ENCODE results near the gene SEMA6D. TPM values are rescaled to one million over a fixed set of nuclear protein-coding genes. Genes with fewer than 3 reads are reported as not detected.

SEMA6D gene
- total RNA-seq, 1 experiment from 2014 or later: 1.3 TPM

DNA sequence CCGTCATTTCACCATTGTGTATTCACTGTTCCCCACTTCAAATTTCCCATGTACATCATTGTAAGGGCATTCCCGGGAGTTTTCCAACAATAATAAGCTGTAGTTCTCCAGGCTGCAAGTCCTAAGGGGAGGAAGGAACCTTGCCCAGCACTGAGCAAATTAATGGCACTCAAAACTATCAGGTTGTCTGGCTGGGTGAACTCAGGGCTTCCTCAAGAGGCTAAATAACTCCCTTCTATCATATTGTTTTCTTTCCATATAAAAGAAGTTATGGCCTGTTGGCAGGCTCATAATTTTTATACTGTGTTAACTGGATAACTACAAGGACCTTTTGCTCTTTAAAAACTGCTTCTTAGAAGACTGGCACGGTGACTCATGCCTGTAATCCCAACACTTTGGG, 71.4 kb downstream of the SEMA6D start:
- no peak for DNase-seq (ENCODE audit: low read depth)

DNA sequence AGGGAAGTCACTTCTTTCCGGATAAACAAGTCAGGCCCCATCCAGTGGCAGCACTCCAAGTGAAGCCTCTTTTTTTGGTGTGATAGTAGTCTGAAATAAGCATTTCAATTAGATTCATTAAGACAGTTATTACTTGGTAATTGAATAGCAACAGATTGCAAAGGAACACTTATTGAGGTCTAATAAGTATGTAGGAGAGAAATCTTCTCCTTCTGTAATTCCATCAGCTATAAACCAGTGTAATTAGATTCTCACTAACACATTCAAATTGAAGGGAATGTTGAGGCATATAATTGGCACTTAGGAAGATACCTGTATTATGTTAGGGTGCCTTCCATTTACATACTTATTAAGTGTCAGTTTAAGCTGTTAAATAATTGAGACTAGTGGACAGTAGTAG, 73.9 kb downstream of the SEMA6D start:
- no peak for DNase-seq (ENCODE audit: low read depth)

DNA sequence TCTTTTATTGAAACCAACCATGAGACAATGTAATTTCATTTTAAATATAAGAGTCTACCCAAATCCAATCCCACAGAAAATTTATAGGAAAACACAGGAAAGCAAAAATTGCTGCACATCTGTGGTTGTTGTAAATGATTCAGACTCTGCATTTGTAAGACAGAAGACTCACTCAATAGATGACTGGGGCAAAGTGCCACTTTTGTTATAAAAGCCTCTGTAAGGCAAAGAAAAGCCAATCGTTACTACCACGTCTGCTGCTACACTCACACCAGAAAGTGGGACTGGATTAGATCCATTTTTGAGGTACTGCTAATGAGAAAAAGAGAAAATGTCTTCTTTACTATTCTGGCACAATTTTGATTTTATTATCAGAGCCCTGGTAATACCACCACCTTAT, 74.9 kb downstream of the SEMA6D start:
- no peak for DNase-seq (ENCODE audit: low read depth)

DNA sequence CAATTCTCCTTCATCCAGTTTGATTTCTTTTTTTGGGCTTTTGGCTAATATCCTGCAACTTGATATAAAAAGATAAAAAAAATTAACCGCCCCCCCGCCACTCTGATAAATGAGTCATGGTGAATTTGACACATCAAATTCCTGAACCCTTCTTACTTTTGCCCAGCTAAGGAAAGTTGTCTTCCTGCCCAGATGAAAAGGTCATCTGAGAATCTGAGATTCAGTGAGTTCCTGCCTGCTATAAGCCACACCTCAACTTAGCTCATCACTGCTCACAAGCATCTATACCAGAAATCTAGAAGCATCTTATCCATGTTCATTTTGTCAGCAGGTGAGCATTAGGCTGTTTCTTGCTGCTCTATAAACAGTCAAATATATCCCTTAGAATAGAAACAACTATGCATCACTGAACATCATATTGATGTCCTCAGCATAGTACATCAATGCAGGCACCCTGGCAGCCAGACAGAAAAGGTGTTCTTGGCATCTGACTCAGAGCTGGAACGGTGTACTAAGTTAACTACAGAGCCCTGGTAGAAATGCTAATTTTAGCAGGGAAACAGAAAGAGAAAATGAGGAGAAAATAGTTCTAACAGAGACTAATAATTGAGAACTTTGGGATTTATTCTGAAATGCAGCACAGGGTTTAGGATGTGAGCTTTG, 77.1 kb downstream of the SEMA6D start:
- peak; percentile 34 for DNase-seq (ENCODE audit: low read depth)

DNA sequence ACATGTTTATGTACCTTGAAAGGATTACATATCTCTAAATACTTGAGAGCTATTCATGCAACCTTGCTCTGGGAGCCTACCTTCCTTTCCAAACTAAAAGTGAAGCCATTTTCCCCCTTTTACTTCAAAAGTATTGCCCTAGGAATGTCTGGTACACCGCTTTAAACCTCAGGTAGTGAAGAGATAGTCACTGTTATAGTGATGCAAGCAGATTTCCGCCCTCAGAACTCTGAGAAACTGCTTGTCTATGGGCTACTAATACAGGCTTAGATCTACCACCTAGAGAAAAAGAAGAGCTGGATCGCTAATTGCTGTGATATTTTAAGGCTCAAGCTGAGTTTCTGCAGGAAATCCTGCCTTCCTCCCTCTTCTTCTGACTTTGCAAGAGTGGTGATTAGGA, 78.6 kb downstream of the SEMA6D start:
- DNase-seq (ENCODE audit: low read depth): no peak

DNA sequence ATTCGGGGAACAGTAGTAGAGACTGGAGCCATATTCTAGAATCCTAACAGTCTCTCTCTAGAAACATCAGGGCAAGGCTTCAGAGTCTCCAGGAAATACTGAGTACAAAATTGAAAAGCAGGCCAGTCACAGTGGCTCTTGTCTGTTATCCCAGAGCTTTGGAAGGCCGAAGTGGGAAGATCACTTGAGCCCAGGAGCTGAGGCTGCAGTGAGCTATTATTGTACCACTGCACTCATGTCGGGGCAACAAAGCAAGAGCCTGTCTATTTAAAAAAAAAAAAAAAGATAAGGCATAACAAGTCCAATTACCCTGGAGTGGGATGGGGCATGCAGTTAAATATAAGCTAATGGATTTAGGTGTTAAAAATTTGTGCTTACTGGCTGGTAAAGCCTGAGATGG, 79.0 kb downstream of the SEMA6D start:
- DNase-seq (ENCODE audit: low read depth): no peak

DNA sequence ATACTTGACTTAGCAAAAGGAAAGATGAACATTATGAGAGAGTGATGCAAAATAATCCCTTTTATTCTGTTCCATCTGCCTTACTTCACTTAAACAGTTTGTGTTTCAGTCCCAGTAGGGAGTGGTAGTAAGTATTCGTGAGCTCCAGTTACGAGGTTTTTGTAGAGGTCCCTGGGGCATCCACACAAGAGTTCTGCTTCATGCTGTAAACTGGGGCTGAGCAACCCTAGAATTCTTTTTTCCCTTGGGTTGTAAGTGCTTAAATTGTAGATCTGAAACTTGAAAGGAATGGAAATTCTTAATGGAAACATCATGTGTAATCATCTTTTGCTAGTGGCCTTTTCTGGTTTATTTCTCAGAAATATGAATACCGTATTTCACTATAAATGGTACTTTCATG, 79.5 kb downstream of the SEMA6D start:
- DNase-seq (ENCODE audit: low read depth): no peak

DNA sequence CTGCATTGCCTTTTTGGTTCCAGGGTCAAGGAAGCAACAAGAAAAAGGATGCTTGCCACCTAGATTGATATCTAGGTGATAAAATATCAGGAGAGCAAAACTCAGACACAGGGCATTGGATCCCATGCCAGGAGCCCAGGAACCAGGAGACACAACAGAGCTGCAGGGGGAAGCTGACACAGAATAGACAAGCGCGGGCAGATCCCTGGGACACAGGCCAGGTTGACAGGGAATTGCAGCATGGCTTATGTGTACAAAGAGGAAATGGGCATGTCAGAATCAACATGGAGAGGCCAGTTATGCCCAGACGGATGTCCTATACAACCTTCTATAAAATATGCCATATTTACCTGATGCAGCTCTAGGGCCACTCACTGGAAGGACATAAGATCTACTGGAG, 84.2 kb downstream of the SEMA6D start:
- DNase-seq (ENCODE audit: low read depth): no peak

DNA sequence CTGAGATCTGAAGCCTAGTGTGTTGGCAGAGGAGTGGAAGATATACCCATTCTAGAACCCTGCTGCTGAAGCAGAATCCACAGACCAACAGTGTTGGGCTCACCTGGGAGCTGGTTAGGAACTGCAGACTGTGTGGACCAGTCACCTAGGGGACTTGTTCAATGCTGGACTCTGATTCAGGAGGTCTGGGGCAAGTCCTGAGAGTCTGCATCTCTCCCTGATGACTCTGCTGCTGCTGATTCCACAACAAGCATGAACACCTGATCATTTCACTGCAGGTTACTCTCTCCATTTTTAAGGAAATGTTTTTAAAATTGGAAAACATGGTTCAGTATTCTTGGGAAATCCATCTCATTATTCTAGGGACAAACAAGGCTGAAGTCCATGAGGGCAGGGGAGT, 84.9 kb downstream of the SEMA6D start:
- no peak for DNase-seq (ENCODE audit: low read depth)

DNA sequence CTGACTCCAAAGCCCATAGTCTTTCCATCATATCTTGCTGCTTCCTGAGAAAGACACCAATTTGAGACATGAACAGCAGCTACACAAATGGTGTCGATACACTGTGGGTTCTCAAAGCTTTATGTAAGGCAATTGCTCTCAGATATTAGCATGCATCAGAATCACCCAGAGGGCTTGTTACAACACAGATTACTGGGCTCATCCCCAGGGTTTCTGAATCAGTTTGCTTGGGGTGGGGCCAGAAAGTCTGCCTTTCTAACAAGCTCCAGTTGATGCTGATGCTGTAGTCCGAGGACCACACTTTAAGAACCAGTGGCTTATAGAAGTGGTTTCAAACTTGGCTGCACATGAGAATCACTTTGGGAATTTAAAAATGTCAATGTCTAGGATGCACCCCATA, 86.5 kb downstream of the SEMA6D start:
- DNase-seq (ENCODE audit: low read depth): no peak

DNA sequence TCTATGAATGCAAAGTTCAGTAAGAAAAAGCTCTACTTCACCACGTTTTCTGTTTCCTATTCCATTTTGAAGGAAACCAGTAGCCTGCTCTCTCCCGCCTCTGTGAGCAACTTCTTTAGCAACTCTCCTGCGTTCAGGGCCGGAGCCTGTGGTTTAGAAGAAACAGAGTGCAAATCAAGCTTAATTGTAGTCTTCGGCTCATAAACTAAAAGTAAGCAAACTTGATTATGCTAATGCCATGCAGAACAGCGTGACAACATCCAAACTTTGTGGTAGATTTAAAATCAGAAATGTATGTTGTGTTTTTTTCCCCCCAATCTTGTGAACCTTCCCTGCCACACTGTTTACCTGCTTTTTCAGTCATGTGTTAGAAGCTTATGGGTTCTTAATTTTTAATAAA, 87.4 kb downstream of the SEMA6D start:
- DNase-seq (ENCODE audit: low read depth): no peak

DNA sequence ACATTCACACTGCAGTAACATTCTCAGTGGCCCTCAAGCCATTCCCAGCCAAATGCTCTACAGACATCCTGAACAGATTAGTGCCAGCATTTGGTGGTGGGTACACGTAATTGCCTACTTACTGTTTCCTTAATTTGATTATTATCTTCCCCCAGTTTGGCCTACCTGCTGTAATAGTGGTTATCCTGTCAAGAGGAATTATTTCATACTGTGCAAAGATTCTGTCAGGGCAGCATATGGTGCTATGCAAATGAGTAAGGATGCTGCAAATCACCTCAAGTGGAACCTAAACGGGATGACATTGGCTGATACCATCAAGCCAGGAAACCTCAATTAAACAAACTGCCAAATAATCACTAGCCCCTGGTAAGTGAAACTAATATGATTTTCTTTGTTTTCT, 88.7 kb downstream of the SEMA6D start:
- DNase-seq (ENCODE audit: low read depth): peak; percentile 38

DNA sequence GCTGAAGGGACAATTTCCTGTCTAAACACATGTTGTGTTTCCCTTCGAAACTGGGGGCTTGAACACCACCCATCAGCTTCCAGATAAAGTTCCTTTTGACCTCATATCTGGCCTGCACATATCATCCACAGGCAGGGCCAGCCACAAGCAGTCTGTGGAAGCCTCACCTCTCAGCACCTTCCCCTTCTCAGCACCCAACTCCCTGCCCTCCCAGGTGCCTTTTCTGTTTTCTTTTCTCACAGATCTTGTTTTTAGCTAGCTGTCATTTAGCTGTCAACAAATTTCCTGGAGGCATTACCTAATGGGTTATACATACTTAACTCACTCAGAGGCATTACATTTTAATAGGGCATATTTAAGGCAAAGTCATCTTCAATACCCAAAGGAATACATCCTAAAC, 93.9 kb downstream of the SEMA6D start:
- no peak for DNase-seq (ENCODE audit: low read depth)

DNA sequence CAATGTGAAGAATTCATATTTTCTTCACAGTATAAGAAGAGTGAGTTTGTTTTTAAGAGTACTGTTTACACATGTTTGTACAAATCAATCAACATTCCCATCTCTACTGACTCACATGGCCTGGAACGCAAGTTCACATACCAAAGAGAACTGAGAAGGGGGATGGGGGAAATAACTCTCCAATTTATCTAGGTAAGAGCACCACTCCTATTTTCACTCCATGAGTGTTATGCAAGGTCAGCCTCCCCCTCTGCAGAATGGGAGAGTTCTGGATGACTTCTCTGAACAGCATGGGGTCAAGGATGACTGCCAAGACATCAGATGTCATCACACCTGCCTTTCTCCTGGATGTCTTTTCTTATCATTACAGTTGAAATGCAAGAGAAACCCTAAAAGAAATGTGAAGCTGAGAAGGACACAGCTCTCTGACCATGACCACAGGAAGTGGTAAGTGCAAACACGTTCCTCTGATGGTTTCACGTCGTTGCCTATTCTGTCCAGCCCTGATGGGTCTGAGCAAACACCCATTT, 95.2 kb downstream of the SEMA6D start:
- DNase-seq (ENCODE audit: low read depth): peak; percentile 77

DNA sequence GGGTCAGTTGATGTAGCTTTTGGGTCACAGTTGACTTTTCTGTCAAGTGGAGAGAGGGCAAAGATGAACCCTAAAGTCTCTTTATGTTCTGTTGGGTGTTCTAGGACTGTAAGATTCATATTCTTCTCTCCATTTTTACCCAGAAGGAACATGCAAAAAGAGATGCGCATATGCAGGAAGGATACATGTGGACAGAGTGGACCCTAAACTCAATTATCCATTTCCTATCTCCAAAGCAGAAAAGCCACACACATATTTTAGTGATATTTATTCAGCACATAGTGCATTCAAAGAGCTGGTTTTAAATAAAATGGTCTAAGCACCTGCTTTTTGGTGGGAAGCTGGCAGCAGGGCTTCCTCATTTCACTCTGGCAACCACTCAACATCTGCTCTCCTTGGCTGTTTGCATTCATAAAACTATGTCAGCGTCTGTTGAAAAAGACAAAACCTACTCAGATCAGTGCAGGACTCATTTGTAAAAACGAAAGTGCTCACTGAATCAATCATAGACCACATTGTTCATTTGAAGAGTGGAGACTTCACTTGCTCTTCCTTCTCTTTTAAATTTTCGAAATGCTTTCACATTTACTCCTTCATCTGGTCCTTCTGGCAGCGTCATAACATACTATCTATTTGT, 96.6 kb downstream of the SEMA6D start:
- no peak for DNase-seq (ENCODE audit: low read depth)

DNA sequence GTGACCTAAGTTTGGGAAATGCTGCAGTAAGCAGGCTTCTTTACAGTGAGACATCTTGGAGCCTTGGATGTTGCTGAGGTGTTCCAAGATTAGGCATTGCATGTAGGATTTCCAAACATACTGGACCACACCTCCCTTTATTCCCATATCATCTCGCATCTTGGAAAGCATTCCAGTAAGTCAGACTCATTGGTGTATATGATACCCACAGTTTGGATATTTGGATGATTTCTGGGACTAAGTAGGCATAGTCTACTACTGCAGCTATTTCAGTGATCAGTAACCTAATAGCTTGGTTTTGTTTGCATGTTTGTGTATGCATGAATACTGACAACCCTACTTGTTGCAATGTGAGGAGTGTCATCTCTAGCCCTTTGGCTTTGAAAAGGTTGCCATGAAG, 97.3 kb downstream of the SEMA6D start:
- no peak for DNase-seq (ENCODE audit: low read depth)

DNA sequence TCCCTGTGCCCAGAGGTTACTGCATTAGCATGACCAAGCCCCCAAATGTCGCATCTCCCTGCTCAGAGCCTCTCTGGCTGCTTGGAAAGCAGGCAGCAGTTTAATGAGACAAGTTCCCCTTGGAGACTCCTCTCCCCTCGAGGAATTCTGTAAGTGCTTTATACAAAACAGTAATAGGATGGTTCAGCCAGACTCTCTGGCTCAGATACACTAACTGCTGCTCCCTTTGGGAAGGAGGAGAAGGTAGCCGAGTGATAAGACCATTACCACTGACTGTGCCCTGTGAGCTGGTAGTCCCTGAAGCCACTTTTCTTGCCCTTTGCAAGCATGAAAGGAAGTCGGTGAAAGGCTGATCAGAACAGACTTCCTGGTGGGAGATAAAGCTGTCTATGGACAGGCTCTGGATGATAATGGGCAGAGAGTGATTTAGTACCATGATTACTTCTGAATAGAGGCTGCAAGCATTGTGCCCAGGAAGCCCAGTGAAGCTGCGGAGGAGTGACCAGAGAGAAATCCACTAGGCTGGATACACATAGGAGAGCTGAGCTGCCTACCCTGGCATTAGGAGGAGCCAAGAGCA, 100.8 kb downstream of the SEMA6D start:
- no peak for DNase-seq (ENCODE audit: low read depth)

DNA sequence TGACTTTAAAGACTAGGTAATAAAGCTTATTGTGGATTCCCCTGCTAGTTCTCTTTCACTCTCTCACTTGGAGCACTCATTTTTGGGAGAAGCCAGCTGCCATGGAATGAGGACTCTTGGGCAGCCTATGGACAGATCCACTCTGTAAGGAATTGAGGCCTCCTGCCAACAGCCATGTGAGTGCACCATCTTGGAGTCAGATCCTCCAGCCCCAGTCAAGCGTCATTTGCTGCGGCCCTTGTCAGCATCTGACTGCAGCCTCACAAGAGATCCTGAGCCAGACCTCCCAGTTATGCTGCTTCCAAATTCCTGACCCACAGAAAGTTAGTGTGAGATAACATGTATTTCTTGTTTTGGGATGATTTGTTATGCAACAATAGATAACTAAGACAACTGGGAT, 101.9 kb downstream of the SEMA6D start:
- DNase-seq (ENCODE audit: low read depth): no peak

DNA sequence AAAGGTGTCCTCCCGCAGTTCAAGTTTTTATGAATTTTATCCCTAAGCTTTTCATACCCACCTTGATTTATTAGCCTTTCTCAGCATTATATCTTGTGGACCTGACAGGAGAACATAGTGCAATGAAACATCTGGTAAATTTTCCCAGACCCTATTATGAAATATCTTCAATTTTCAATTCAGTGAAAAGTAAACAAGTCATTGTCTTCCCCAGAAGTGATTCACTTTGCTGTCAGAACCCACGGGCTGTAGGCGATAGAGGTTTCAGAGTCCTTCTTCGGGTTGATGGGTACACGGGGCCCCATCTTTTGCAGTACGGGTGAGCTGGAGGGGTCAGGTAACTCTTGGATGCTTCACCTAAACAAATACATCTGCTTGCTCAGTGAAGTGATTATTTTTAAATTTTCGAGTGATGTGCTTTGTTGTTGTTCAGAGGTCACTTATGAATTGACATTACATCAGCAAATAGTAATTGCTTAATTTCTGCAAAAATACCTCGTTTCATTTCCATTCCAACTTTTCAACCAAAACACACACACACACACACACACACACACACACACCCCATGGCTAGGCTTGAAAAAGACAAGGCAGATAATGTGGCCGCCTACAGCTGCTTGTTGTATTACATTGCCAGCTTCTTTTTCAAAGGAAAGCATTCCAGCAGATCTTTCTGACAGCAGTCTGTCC, 102.9 kb downstream of the SEMA6D start:
- peak; percentile 9 for DNase-seq (ENCODE audit: low read depth)

DNA sequence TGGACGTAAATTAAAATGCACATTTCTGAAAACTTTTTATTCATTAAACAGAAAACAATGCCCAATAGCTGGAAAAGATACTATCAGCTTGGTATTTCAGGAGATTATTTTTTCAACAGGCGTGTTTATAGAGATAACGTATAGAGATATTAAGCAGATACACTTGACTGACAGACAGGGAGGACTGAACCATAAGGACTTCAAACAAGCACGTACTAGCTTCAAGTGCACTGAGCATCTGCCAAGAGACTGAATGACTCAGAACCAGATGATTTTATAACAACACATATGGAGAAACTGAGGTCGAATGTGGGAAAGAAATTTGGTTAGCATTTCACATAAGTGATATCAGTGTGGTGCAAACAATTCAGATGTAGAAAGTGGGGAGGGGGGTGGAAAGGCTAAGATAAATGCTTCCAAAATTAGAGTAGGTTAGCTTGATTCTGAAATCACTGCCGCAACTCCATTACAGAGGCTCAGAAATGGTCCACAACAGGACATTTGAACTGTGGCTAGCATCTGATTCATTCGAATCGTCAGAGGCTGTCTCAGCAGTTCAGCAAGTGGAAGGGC, 103.5 kb downstream of the SEMA6D start:
- peak; percentile 46 for DNase-seq (ENCODE audit: low read depth)

DNA sequence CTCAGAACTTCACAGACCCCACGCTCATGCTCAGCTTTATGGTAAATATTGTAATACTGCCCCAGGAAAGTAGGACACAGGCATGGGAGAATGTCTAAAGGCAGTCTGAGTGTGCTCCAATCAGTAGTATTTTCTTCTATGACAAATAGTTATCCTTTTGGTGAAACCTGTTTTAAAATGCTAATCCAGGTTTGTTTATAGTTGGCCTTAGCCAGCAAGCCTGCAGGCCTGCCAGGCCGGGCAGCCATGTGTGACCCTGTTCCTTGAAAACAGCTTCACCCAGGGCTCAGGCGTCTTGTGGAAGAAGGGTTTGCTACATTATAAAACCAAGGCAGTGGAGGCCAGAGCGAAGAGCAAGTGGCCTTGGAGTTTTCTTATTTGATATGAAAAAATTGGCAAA, 104.7 kb downstream of the SEMA6D start:
- no peak for DNase-seq (ENCODE audit: low read depth)

Measured in M059J (cell line).